ENCODE measurements around the gene PINLYP. TPM values are rescaled to one million over a fixed set of nuclear protein-coding genes. Genes with fewer than 3 reads are reported as not detected.

PINLYP gene
- total RNA-seq, 4 donors from 2014 or later, result 0.99 to 16.4 (median 3.1) TPM

- H3K4me3 ChIP-seq (ENCODE audit: low read depth, poor library complexity, severe bottlenecking), result no peak overlapping the region
- no peak for DNase-seq (ENCODE audit: low spot score in 2 of 2)
- no peak for TF ChIP-seq CTCF (IDR thresholded peaks at IDR 0.05)
- TF ChIP-seq POLR2A (IDR thresholded peaks at IDR 0.05), result no peak
- intact Hi-C loops (cut with DNase I; ENCODE audit: low total_unique reads), result no loop called here
These were observed 36.7 kb upstream of the PINLYP start for GRCh38 chr19:43538922-43539321.

- no peak for DNase-seq (ENCODE audit: low spot score in 2 of 2)
- TF ChIP-seq CTCF (IDR thresholded peaks at IDR 0.05), result no peak
- TF ChIP-seq POLR2A (IDR thresholded peaks at IDR 0.05), result no peak
- intact Hi-C loops (cut with DNase I; ENCODE audit: low total_unique reads), result no loop called here
- 97 to 98% methylated on average over 3 of the region's 3 CpGs for WGBS, 2 donors
- no peak overlapping the region for H3K4me3 ChIP-seq (ENCODE audit: low read depth, poor library complexity, severe bottlenecking)
These were observed 35.2 kb upstream of the PINLYP start for GRCh38 chr19:43540381-43540780.

GRCh38 chr19:43541920-43542650 is 33.5 kb upstream of the PINLYP start:
- DNase-seq (ENCODE audit: low spot score in 2 of 2), result no peak
- 94 to 98% methylated on average over 5 of the region's 5 CpGs for WGBS, 2 donors
- no peak overlapping the region for H3K4me3 ChIP-seq (ENCODE audit: low read depth, poor library complexity, severe bottlenecking)
- TF ChIP-seq POLR2A (IDR thresholded peaks at IDR 0.05), result no peak
- no peak for TF ChIP-seq CTCF (IDR thresholded peaks at IDR 0.05)
- intact Hi-C loops (cut with DNase I; ENCODE audit: low total_unique reads), result no loop called here

GRCh38 chr19:43544077-43544476 is 31.5 kb upstream of the PINLYP start:
- intact Hi-C loops (cut with DNase I; ENCODE audit: low total_unique reads), result no loop called here
- TF ChIP-seq CTCF (IDR thresholded peaks at IDR 0.05), result no peak
- TF ChIP-seq POLR2A (IDR thresholded peaks at IDR 0.05), result no peak
- 92 to 97% methylated on average over 9 of the region's 9 CpGs for WGBS, 2 donors
- no peak for DNase-seq (ENCODE audit: low spot score in 2 of 2)
- no peak overlapping the region for H3K4me3 ChIP-seq (ENCODE audit: low read depth, poor library complexity, severe bottlenecking)

- no peak overlapping the region for H3K4me3 ChIP-seq (ENCODE audit: low read depth, poor library complexity, severe bottlenecking)
- intact Hi-C loops (cut with DNase I; ENCODE audit: low total_unique reads), result no loop called here
- TF ChIP-seq POLR2A (IDR thresholded peaks at IDR 0.05), result no peak
- TF ChIP-seq CTCF (IDR thresholded peaks at IDR 0.05), result no peak
- WGBS, 2 donors, result 83 to 89% methylated on average over 5 of the region's 5 CpGs
- no peak for DNase-seq (ENCODE audit: low spot score in 2 of 2)
These were observed 30.3 kb upstream of the PINLYP start for GRCh38 chr19:43545276-43545675.

GRCh38 chr19:43545981-43546380 is 29.6 kb upstream of the PINLYP start:
- WGBS, 2 donors, result 77 to 78% methylated on average over 2 of the region's 2 CpGs

More at GRCh38 chr19:43545981-43546380, 29.6 kb upstream of the PINLYP start:
- TF ChIP-seq POLR2A (IDR thresholded peaks at IDR 0.05), result no peak
- TF ChIP-seq CTCF (IDR thresholded peaks at IDR 0.05), result no peak
- no peak for DNase-seq (ENCODE audit: low spot score in 2 of 2)
- no peak overlapping the region for H3K4me3 ChIP-seq (ENCODE audit: low read depth, poor library complexity, severe bottlenecking)
- intact Hi-C loops (cut with DNase I; ENCODE audit: low total_unique reads), result no loop called here

Data from lower leg skin (tissue), 4 donors.